Hematopoietic multipotent progenitor cell treated with erythropoietin and hydrocortisone succinate and interleukin-3 and kit ligand, for 4 days (in vitro differentiated cells): Measurements from ENCODE around the gene DHCR7.

Experiments used
- DNase-seq: peaks from one replicate; pipeline ENCODE4 v3.0.0-alpha.2; 2015

The DHCR7 gene

GRCh38 chr11:71456294-71456693, 8.1 kb upstream of the DHCR7 start:
- no peak for DNase-seq

DNA sequence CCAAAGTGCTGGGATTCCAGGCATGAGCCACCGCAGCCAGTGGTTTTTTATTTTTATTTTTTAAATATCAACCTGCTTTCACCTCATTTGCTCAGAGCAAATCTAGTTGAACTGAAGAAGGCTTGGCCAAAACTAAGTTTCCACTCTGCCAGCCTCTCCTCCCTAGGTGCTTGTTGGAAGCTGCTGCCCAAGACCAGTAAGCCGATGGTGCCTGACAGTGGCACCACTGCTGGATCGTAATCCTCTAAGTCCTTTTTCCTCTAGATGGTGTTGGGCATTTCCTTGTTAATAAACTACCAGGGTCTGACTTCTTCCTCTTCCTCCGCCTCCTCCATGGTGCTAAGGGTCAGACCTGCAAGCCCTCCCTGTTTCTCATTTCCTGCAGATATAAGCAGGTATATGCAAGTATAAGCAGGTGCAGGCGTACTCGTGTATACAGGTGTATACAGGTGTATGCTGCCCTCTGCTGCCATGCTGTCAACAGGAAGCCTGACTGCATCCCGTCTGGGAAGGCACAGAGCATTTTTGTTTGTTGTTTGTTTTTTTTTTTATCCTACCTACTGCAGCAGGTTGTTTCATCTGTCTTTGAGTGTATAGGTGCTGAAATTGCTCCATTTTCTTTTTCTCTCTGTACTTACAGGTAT, 6.4 kb upstream of the DHCR7 start:
- no peak for DNase-seq

GRCh38 chr11:71453918-71454304, 5.7 kb upstream of the DHCR7 start:
- no peak for DNase-seq

DNA sequence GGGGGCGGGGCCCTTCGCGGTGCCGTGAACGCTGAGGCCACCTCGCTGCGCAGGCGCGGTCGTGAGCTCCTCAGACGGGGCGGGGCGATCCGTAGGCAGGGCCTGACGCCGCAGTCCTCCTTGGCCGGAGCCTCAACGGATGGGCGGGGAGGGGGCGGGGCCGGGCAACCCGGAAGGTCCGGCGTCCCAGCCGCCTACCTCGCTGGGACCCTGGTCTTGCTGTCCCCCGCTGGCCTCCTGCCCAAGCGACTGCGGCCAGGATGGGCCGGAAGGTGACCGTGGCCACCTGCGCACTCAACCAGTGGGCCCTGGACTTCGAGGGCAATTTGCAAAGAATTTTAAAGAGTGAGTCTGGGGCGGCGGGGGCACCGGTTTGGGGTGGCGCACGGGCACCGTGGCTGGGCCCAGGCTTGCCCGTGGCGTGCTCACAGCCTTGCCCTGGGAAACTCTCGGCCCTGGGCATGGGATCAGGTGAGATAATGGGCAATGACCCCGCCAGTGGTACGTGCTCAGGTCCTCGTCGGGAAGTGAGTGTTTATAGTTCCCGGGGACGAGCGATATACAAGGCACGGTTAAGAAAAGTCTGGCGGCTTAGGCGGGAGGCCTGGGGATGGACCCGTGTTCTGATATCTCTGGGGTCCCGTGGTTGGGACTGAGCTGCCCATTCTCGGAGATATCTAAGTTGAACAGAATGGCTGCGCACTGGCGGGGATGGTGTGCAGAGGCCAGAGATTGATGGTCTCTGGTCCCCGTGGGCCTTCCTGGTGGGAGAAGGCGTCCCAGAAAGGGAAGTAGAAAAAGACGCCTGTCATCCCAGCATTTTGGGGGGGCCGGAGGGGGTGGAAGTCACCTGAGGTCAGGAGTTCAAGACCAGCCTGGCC, 5.1 kb upstream of the DHCR7 start, which contains the start of gene NADSYN1:
Gene NADSYN1 (plus strand): TSS at position 167 of the 881 bp plus-strand sequence. CDS start 94 bp downstream, at position 261.
- peak; percentile 98 for DNase-seq

DNA sequence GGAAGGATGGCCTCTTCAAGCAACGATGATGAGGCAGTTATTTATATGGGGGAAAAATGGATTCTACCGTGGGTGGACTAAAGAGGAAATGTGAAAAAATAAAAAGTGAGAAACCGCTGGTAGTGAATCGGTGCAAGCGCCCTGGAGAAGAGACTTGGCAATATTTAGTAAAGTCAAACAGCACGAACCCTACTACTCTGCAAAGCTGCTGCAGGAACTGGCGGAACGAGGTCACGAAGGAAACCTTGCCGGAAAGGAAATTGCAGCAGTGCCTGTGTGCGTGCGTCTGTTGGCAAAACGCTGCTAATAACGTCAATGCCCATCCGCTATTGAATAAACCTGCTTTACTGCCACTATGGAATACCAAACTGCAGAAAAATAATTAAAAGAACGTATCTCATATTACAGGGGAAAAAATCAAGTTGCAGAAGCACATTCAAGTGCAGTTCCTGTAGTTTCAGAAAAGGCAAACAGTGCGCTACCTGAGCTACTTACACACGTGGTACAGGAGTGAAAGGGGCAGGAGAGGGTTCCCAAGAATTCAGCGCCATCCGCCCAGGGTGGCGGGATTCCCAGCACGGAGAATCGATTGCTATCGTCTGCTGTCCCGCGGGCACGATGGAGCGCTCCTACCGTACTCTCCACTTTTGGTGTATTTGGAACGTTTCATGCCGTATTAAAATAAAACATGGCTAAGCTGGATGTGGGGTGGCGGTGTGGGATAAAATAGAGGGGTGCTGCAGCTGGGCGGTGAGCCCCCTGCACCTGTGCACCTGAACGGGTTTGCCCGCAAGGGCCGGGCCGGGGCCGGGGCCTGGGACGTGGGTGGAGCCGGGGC, 4.2 kb upstream of the DHCR7 start:
- peak; percentile 84 for DNase-seq

GRCh38 chr11:71451596-71452198, 3.5 kb upstream of the DHCR7 start:
- peak; percentile 58 for DNase-seq

DNA sequence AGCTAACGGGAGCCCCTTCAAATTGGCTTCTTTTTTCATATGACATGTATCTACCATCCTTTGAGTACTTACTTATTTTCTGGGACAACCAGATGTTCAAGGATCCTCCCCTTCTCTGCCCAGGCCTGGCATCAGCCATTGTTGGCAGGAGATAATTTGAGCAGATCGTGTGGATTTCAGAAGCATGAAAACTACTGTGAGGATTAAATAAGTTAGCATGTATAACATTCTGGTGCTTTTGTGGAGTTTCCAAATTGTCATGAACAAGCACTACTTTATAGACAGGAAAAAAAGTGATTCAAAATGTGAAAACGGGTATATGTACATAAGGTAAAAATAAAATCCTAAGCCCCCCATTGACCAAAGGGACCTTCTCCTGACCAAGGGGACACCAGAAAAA, 2.7 kb upstream of the DHCR7 start:
- DNase-seq: no peak

DNA sequence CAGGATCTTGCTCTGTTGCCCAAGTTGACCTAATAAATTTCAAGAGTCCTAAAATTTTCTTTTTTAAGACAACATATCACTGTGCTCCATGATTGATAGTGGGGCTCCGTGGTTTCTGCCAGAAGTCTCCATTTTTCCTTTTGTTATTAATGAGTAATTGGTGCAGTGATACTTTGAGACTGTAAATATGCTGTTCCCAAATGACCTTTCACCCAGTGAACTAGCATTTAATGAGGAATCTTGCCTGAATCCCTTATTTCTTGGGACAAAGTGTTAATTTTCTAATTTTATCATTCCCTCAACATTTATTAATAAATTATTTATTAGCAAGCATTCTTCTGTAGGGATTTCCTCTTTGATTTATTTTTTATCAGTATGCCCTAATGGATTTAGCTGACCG, 2.3 kb upstream of the DHCR7 start:
- DNase-seq: no peak

DNA sequence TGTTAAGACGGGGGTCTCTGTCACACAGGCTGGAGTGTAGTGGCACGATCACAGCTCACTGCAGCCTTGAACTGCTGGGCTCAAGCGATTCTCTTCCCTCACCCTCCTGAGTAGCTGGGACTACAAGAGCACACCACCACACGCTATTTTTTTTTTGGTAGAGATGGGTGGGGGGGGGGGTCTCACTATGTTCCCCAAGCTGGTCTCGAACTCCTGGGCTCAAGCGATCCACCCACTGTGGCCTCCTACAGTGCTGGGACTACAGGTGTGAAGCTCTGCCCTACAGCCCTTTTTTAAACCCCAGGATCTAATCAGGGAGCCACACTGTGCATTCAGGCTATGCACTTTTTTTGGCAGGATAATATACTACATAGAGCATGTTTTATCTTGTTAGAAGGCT, 1.4 kb upstream of the DHCR7 start:
- DNase-seq: peak; percentile 42

GRCh38 chr11:71447791-71448256, 369 bp downstream of the DHCR7 start:
- DNase-seq: peak; percentile 46

DNA sequence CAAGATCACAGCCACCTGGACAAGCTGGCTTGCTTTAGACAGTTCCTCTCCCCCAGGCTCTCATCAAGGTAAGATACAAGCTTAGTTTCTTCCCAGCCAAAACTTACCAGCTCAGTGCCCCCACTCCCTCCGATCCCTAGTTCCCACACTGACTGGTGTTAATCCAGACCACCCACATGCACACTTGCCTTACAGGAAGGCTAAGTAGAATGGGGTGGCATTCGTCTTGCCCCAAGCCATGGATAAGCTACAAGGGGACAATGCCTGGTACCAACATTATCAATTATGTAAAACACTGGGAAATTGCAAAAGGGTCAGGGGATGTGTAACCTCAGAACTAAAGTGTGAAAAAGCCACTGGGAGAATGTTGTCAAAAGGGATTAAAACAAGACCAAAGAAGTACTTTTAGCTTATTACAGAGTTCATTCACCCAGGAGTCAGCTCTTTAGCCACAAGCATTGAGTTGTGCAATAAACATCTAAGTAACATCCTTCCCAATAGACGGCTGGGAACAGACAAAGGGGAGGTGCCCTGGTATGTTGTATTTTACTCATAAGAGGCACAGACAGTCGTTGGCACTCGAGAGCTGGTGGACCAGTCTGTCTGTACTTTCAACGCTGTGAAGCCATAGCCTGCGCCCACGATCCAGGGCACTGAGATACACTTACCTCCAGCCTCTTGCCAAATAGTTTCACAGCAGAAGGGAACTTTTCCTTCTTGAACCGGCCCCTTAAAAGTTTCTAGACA, 1.1 kb downstream of the DHCR7 start:
- peak; percentile 75 for DNase-seq

GRCh38 chr11:71446150-71446549, 2.0 kb downstream of the DHCR7 start:
- no peak for DNase-seq

- DNase-seq: no peak
Observed at GRCh38 chr11:71444811-71445210, 3.4 kb downstream of the DHCR7 start.

DNA sequence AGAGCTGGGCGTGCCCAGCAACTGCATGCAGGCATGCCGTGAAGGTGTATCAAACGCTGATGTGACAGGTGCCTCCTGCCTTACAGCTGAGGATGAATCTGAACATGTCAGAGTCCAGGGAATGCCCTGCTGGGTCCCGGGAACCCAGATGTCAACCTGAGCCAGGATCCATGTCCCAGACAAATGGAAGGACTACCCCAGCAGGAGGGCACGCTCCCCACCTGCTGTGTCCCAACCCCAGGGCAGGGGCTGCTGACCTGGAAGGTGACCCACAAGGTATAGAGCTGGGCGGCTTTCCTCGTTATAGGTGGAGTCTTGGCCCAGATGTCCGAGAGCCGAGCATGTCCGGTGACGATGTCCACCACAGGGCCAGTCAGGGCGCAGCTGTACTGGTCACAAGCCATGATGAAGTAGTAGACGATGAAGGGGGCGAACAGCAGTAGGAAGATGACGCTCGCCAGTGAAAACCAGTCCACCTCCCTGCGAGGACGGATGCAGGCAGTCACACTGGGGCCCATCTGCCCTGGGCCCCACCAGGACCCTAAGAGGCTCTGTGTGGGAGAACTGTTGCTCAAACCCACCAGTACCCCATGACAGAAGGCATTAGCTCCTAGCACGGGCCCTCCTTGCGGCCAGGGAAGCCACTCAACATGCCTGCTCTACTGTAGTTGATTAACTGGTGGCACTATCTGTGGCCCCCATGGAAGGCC, 4.3 kb downstream of the DHCR7 start:
- DNase-seq: no peak

GRCh38 chr11:71442880-71443279, 5.3 kb downstream of the DHCR7 start:
- DNase-seq: no peak

DNA sequence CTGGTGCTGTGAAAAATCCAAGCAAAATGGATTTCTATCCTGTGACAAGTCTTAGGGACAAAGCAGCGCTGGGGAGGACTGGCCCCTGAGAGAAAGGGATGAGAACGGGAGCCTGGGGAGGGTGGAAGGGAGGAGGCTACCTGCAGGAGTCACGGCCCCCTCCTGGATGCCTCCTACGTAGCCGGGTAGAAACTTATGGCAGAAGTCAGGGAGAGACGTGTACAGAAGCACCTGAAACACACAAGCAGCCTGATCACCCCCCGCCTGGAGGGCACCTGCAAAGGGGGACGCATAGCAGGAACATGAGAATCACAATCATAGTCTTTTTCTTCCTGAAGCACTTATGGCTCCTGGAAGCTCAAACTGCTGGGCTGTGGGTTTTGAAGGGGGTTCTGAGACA, 6.1 kb downstream of the DHCR7 start:
- DNase-seq: no peak

DNA sequence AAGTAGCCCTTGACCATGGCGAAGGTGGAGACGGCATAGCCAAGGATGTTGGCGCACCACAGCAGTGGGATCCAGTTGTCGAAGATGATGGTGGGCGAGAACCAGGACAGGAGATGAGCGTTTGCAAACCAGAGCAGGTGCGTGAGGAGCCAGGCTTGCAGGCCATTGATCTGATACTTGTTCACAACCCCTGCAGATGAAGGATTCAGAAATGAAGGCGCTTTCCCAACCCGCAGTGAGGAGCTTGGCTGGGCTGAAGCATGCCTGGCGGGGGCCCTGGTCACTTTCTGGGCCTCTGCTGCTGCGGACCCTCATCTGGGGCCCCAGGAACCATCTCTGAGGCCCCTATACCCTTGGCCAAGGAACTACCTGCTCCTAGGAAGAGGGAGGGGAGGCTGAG, 6.9 kb downstream of the DHCR7 start:
- no peak for DNase-seq

DNA sequence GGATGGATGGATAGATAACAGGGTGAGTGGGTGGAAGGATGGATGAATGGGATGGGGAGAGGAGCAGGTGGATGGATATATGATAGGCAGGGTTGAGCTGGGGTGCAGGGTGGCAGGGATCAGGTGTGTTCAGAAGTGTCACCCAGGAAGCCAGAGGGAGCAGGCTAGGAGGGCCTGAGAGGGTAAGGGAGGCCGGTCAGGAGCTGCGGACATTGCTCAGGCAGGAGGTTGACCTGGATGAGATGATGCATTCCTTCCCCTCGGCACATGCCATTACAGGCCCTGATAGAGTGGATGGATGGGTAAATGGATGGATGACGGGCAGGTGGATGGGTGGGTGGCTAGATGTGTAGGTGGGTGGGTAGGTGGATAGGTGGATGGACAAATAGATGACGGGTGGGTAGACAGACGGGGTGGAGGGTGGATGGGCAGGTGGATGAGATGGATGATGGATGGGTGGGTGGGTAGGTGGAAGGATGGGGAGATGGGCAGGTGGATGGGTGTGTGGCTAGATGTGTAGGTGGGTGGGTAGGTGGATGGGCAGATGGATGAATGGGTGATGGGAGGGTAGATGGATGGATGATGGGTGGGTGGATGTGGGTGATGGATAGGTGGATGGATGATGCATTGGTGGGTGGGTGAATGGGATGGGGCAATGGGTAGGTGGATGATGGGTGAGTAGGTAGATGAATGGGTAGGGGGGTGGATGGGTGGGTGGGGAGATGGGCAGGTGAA, 8.0 kb downstream of the DHCR7 start:
- DNase-seq: no peak

- DNase-seq: no peak
Observed at GRCh38 chr11:71438650-71439049, 9.5 kb downstream of the DHCR7 start.

GRCh38 chr11:71437879-71438278, 10.3 kb downstream of the DHCR7 start:
- no peak for DNase-seq

- DNase-seq: no peak
Observed at GRCh38 chr11:71437399-71437798, 10.8 kb downstream of the DHCR7 start.
